Right lobe of liver (tissue), 6 donors: ENCODE measurements around the gene VMP1. TPM values are rescaled to one million over a fixed set of nuclear protein-coding genes. Genes with fewer than 3 reads are reported as not detected.
"Not testable (repeated sequence)": the region's sequence is repeated elsewhere in the genome, so short reads cannot be mapped to it uniquely, and the experiment has no call there.

Experiments
- ATAC-seq, 4 donors: fragments of 200-7000 bp; cut with Tn5 transposase; one replicate each; pipeline ENCODE4 v1.9.1; 2020; ENCODE audit warnings: mild to moderate bottlenecking in 4 of 4, moderate library complexity in 4 of 4
- DNase-seq, 3 donors: peaks; one replicate each; pipeline ENCODE4 v3.0.0-alpha.2; 2020
- H3K27ac ChIP-seq, 3 donors: fragments of 200-600 bp; one replicate each; pipeline ENCODE4 v1.8.0; 2022
- H3K27me3 ChIP-seq, 2 donors: fragments of 200-600 bp; one replicate each; pipeline ENCODE4 v1.8.0; 2022
- H3K36me3 ChIP-seq, 4 donors: fragments of 200-600 bp; sonication (generic) in 1 of 4; one replicate each; pipeline versions ENCODE4 v1.5.1 to v1.8.0; 2017 to 2022; ENCODE audit warnings: control low read depth in 1 of 4
- H3K4me1 ChIP-seq, 4 donors: fragments of 200-600 bp; sonication (generic) in 1 of 4; one replicate each; pipeline versions ENCODE4 v1.5.1 to v1.8.0; 2017 to 2022; ENCODE audit warnings: control low read depth in 1 of 4
- H3K4me3 ChIP-seq, 3 donors: fragments of 200-600 bp; one replicate each; pipeline ENCODE4 v1.8.0; 2022
- H3K9me3 ChIP-seq, 4 donors: fragments of 200-600 bp; sonication (generic) in 1 of 4; one replicate each; pipeline versions ENCODE4 v1.5.1 to v1.8.0; 2017 to 2022; ENCODE audit warnings: control low read depth in 1 of 4
- POLR2A ChIP-seq: fragments of 450-650 bp; IDR thresholded peaks from one replicate; pipeline ENCODE4 v1.6.1; 2017; ENCODE audit warnings: antibody characterized with exemption, mild to moderate bottlenecking
- WGBS: methylation state at CpG from one replicate; pipeline ENCODE4 v1.1.6; 2018; ENCODE audit warnings: low coverage, low lambda C conversion rate; ENCODE audit not compliant: insufficient coverage; ENCODE audit errors: missing lambda C conversion rate; 5-methylcytosine and 5-hydroxymethylcytosine counted together
- intact Hi-C, 2 donors: fragments of 100-400 bp; cut with DNase I; formaldehyde crosslinking; loops; one replicate each; pipeline versions ENCODE4 v1.11.2 to v1.14.1; 2022
- total RNA-seq, 6 experiments: library from RNA; depleted of rRNA in 2 of 6; stranded (reverse); fragments of >200 nt in 2 of 6; fragmentation: NEBNext Ultra II Directional in 3 of 6; extraction: Animal tissue kit (Norgen Biotek cat#: 25700) in 3 of 6; gene quantifications; one replicate each; pipeline versions ENCODE4 v1.1.0 to v1.2.4, GENCODE V29; 2016 to 2023
- TF ChIP-seq, protein P1 (sequence below), 4 donors: fragments of 200-600 bp in 3 of 4; fragments of 450-650 bp in 1 of 4; IDR thresholded peaks; one replicate each; pipeline versions ENCODE4 v1.5.1 to v1.8.0; 2016 to 2022; ENCODE audit warnings: antibody characterized with exemption in 4 of 4, mild to moderate bottlenecking in 2 of 4
- donor health status: DM: no; HTN: yes; CAD: no.
- donor health status: DM: no; HTN: no; CAD: no.
- donor health status: DM: no; HTN: no; CAD: no.
- donor health status: DM: no; HTN: yes; CAD: no.
- donor health status: DM: no; HTN: yes; CAD: no.

Gene VMP1
- total RNA-seq, 6 experiments from 2014 or later, result 56.9 to 247 (median 160) TPM

DNA sequence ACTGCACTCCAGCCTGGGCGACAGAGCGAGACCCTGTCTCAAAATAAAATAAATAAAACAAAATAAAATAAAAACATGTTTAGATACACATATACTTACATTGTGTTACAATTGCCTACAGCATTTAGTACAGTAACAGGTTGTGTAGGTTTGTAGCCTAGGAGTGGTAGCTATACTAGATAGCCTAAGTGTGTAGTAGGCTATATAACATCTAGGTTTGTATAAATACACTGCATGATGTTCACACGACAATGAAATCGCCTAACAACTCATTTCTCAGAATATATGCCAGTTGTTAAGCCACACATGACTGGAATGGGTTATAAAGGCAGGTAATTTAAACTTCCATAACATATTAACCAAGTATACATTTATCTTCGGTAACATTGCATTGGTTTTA is 94.7 kb downstream of the VMP1 start:
- Histone ChIP-seq H3K9me3 (no peaks in the 10 kb centered on the region), H3K27me3 (no peaks in the 10 kb centered on the region), H3K4me3 (no peak overlapping the region), H3K36me3 (no peaks in the 10 kb centered on the region), H3K4me1 (peaks cover 0 to 7% (median 0%) of the 10 kb centered on the region in 4 donors), H3K27ac (peak overlapping the region in 1 of 3 donors; percentile 35)
- no peak for TF ChIP-seq POLR2A
- TF ChIP-seq, protein P1, sequence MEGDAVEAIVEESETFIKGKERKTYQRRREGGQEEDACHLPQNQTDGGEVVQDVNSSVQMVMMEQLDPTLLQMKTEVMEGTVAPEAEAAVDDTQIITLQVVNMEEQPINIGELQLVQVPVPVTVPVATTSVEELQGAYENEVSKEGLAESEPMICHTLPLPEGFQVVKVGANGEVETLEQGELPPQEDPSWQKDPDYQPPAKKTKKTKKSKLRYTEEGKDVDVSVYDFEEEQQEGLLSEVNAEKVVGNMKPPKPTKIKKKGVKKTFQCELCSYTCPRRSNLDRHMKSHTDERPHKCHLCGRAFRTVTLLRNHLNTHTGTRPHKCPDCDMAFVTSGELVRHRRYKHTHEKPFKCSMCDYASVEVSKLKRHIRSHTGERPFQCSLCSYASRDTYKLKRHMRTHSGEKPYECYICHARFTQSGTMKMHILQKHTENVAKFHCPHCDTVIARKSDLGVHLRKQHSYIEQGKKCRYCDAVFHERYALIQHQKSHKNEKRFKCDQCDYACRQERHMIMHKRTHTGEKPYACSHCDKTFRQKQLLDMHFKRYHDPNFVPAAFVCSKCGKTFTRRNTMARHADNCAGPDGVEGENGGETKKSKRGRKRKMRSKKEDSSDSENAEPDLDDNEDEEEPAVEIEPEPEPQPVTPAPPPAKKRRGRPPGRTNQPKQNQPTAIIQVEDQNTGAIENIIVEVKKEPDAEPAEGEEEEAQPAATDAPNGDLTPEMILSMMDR (IDR thresholded peaks at IDR 0.05), result no peak
- DNase-seq (no peak), ATAC-seq (no peak)
- WGBS, result 91% methylated on average over 3 of the region's 5 CpGs
- intact Hi-C loops, result no loop called here

DNA sequence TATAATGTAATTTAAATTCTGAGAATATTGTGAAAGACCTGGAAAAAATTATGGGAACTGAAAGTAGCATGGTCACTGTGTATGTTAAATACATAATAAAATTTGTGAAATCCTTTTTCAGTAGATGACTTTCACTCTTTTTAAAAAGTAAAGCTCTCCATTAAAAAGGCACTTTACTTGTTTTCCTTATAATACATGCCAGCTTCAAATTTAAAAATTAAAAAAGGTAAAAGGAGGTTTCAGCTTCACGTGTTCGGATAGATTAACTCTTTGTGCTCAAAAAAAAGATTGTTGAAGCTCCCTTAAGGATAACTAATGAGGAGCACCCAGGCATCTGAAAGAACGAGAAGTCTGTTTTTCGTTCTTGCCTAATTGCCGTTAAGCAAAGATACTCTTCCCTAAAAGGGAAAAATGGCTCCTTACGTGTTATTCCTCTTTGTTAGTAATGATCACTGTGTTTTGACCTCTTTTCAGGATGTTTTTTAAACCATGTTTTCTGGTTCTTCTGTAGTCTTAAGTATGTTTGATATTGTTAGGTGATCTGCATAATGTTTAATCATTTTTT is 97.5 kb downstream of the VMP1 start:
- H3K9me3 ChIP-seq, result no peaks in the 10 kb centered on the region
- 56% methylated on average over 6 of the region's 6 CpGs for WGBS
- no peaks in the 10 kb centered on the region for H3K27me3 ChIP-seq
- no peak overlapping the region for H3K4me3 ChIP-seq
- ATAC-seq, result peak in 1 of 4 donors; percentile 44
- TF ChIP-seq, protein P1 (IDR thresholded peaks at IDR 0.05), result no peak
- TF ChIP-seq POLR2A, result no peak
- H3K36me3 ChIP-seq, result peaks cover 0 to under 1% (median 0%) of the 10 kb centered on the region in 4 donors
- peak overlapping the region in 2 of 3 donors; percentile 21 to 35 for H3K27ac ChIP-seq
- intact Hi-C loops, result no loop called here
- H3K4me1 ChIP-seq, result peaks cover 0 to 7% (median 1%) of the 10 kb centered on the region in 4 donors
- no peak for DNase-seq

GRCh38 chr17:59806322-59806721 is 98.9 kb downstream of the VMP1 start:
- intact Hi-C loops, DNase-seq, H3K36me3 ChIP-seq, H3K4me1 ChIP-seq, H3K4me3 ChIP-seq, ATAC-seq, H3K27me3 ChIP-seq, H3K9me3 ChIP-seq, H3K27ac ChIP-seq: not testable (repeated sequence)
- WGBS, result 100% methylated on average over 5 of the region's 6 CpGs

DNA sequence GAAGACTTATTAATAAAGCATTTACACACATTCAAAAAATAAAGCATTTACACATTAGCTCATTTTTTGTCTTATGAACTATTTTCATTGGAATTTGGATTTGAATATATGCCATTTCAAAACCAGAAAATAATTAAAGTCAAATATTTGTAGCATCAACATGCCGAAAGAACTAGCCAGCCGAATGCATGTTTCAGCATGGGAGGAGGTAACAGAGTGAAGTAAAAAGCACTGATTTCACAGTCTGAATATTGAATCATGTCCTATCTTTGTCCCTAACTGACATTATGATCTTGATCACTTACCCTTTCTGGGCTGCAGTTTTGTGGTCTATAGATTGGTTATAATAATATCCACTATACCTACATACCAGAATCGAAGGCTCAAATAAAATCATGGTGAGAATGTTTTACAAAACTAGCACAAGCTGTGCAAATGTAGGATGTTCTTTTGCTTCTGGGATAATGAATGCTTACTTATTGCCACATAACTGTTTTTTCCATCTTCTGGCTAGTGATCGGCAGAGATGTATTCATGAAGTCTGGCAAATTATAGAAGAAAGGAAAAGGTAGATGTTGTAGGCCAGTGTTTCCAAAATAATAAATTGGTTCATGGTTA is 100.5 kb downstream of the VMP1 start:
- no peak for DNase-seq
- no peak for ATAC-seq
- H3K27ac ChIP-seq, result no peak overlapping the region
- H3K36me3 ChIP-seq, result peaks cover 0 to 16% (median 7%) of the 10 kb centered on the region in 4 donors
- peaks cover 0 to 3% (median 1%) of the 10 kb centered on the region in 4 donors for H3K4me1 ChIP-seq
- H3K9me3 ChIP-seq, result no peaks in the 10 kb centered on the region
- no peaks in the 10 kb centered on the region for H3K27me3 ChIP-seq
- H3K4me3 ChIP-seq, result no peak overlapping the region
- TF ChIP-seq POLR2A, result no peak
- WGBS, result 79% methylated on average over 4 of the region's 4 CpGs
- intact Hi-C loops, result no loop called here

- H3K4me3 ChIP-seq, result no peak overlapping the region
- H3K4me1 ChIP-seq, result peaks cover 0 to 15% (median 4%) of the 10 kb centered on the region in 4 donors
- DNase-seq, result no peak
- H3K27ac ChIP-seq, result no peak overlapping the region
- no peaks in the 10 kb centered on the region for H3K9me3 ChIP-seq
- intact Hi-C loops, result no loop called here
- 88% methylated on average over 1 of the region's 1 CpG for WGBS
- no peak for ATAC-seq
- TF ChIP-seq, protein P1 (IDR thresholded peaks at IDR 0.05), result no peak
- TF ChIP-seq POLR2A, result no peak
- no peaks in the 10 kb centered on the region for H3K27me3 ChIP-seq
- H3K36me3 ChIP-seq, result peaks cover 0 to 16% (median 7%) of the 10 kb centered on the region in 4 donors
These were observed 103.4 kb downstream of the VMP1 start for GRCh38 chr17:59810894-59811153.
